Breast epithelium (tissue), 3 donors: Measurements from ENCODE around the gene APC.

Experiments used
- CTCF ChIP-seq, 3 donors: fragments of 450-650 bp; IDR thresholded peaks; one replicate each; pipeline ENCODE4 v1.5.1; 2016 to 2017; ENCODE audit warnings: antibody characterized with exemption in 3 of 3, mild to moderate bottlenecking in 3 of 3, moderate library complexity in 3 of 3
- POLR2A ChIP-seq: fragments of 450-650 bp; IDR thresholded peaks from one replicate; pipeline ENCODE4 v1.6.1; 2016; ENCODE audit warnings: antibody characterized with exemption, mild to moderate bottlenecking, moderate library complexity

- TF ChIP-seq CTCF (IDR thresholded peaks at IDR 0.05) (no peak), POLR2A (no peak)
Observed at GRCh38 chr5:112824197-112824596, 86.5 kb downstream of the APC start.
